Measurements from ENCODE around the gene PTGDS. TPM values are rescaled to one million over a fixed set of nuclear protein-coding genes. Genes with fewer than 3 reads are reported as not detected.
A peak's percentile ranks its signal among the peaks of the same experiment; 100 is the strongest.

PTGDS gene
- total RNA-seq, 1 donor from 2014 or later, result not detected

DNA sequence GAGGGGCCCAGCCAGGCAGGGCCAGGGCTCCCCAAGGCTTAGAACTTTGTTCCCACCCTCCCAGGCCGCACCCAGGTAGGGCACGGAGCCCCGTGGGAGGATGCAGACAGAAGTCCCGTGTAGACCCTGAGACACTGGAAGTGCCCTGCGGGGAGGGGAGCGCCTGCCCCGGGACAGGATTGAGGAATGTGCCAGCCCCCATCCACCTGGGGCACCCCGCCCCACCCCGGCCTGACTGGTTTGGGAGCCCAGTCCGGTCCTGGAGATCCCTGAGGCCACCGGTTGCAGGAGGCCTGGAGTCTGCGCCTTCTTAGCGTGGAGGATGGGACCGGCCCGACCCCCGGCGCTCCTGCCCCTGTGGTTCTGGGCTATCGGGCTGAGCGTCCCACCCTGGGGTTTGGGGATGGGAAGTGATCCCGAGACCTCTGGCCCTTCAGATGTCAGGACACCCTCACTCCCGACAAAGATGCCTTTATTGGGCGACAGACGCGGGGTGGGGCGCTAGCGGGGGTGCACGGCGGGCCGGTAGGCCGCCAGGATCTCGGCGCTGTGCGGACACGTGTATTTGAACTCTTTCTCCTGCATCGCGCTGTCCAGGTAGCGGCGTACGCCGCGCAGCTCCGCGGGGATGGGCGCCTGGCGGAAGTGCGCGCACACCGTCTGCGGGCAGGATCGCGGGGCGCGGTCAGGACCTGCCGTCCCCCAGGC lies 17.0 kb downstream of the PTGDS start:
- H3K9me3 Mint-ChIP-seq (ENCODE audit: unreplicated experiment), result no peaks in the 10 kb centered on the region
- DNase-seq (ENCODE audit: low spot score), result no peak
- TF ChIP-seq, protein P1, sequence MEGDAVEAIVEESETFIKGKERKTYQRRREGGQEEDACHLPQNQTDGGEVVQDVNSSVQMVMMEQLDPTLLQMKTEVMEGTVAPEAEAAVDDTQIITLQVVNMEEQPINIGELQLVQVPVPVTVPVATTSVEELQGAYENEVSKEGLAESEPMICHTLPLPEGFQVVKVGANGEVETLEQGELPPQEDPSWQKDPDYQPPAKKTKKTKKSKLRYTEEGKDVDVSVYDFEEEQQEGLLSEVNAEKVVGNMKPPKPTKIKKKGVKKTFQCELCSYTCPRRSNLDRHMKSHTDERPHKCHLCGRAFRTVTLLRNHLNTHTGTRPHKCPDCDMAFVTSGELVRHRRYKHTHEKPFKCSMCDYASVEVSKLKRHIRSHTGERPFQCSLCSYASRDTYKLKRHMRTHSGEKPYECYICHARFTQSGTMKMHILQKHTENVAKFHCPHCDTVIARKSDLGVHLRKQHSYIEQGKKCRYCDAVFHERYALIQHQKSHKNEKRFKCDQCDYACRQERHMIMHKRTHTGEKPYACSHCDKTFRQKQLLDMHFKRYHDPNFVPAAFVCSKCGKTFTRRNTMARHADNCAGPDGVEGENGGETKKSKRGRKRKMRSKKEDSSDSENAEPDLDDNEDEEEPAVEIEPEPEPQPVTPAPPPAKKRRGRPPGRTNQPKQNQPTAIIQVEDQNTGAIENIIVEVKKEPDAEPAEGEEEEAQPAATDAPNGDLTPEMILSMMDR (IDR thresholded peaks at IDR 0.05; ENCODE audit: unreplicated experiment), result no peak
- no peak overlapping the region for H3K4me3 Mint-ChIP-seq (ENCODE audit: unreplicated experiment)
- H3K36me3 Mint-ChIP-seq (ENCODE audit: low read depth, unreplicated experiment), result peaks cover 13% of the 10 kb centered on the region
- no peak overlapping the region for H3K27ac Mint-ChIP-seq (ENCODE audit: unreplicated experiment)
- peaks cover 17% of the 10 kb centered on the region for H3K27me3 Mint-ChIP-seq (ENCODE audit: unreplicated experiment)
- H3K4me1 Mint-ChIP-seq (ENCODE audit: unreplicated experiment), result peaks cover 6% of the 10 kb centered on the region

DNA sequence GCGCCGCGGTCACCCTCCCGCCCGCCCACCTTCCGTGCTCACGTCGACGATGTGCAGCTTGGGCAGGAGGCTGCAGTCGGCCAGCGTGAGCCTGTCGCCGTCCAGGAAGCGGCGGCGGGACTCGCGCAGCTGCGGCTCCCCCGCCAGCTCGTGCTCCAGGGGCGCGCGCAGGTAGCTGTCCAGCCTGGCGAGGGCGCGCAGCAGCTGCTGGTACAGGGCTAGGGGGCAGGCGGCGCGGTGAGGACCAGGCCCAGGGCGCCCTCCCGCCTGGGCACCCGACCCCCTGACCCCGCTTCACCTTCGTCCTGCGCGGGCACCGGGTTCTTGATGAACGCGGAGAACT lies 17.6 kb downstream of the PTGDS start:
- Mint-ChIP-seq H3K4me3 (ENCODE audit: unreplicated experiment) (no peak overlapping the region), H3K27ac (ENCODE audit: unreplicated experiment) (no peak overlapping the region), H3K4me1 (ENCODE audit: unreplicated experiment) (peaks cover 6% of the 10 kb centered on the region), H3K9me3 (ENCODE audit: unreplicated experiment) (no peaks in the 10 kb centered on the region), H3K27me3 (ENCODE audit: unreplicated experiment) (peaks cover 17% of the 10 kb centered on the region), H3K36me3 (ENCODE audit: low read depth, unreplicated experiment) (peaks cover 13% of the 10 kb centered on the region)
- TF ChIP-seq, protein P1 (IDR thresholded peaks at IDR 0.05; ENCODE audit: unreplicated experiment), result no peak
- DNase-seq (ENCODE audit: low spot score), result peak; percentile 43

DNA sequence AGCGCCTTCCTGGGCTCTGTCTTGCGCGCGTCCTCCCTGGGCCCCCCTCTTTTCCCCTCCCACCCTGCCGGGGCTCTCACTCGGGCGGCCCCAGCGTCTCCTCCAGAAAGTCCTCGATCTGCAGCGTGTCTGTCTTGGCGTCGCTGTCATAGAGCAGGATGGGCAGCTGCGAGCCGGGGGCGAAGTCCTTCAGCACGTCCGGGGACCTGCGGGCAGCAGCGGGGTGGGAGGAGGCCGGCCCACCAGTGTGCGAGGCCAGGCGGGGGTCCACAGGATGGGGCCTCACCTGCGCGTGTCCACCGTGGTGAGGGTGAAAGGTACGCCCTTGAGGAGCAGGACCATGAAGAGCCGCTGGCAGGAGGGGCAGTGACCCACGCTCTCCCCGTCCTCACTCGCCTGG lies 18.1 kb downstream of the PTGDS start:
- TF ChIP-seq, protein P1 (IDR thresholded peaks at IDR 0.05; ENCODE audit: unreplicated experiment), result no peak
- peaks cover 10% of the 10 kb centered on the region for H3K36me3 Mint-ChIP-seq (ENCODE audit: low read depth, unreplicated experiment)
- no peak overlapping the region for H3K27ac Mint-ChIP-seq (ENCODE audit: unreplicated experiment)
- H3K9me3 Mint-ChIP-seq (ENCODE audit: unreplicated experiment), result no peaks in the 10 kb centered on the region
- H3K4me1 Mint-ChIP-seq (ENCODE audit: unreplicated experiment), result peaks cover 6% of the 10 kb centered on the region
- no peak for DNase-seq (ENCODE audit: low spot score)
- peaks cover 16% of the 10 kb centered on the region for H3K27me3 Mint-ChIP-seq (ENCODE audit: unreplicated experiment)
- no peak overlapping the region for H3K4me3 Mint-ChIP-seq (ENCODE audit: unreplicated experiment)

DNA sequence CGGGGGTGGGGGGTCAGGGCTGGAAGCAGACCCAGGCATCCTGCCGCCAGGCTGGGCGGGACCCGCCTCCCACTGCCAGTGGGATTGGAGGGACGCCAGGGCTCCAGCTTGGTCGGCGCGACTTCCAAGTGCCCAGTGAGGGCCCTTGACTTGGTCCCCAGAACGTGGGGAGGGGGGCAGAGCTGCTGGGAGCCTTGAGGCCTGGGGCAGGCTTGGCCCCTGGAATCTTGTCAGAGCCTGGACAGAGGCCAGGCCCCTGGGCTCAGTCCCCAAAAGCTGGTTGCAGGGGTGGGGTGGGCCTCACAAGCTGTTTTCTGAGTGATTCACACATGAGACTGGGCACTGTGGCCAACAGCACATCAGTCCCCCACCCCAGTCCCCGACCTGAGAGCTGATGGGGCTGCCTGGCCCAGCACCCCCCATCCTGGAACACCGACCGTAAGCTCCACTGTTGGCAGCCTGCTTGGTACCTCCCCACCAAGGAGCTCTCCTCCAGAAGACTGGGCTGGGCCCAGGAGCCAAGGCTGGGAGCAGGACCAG lies 18.5 kb downstream of the PTGDS start:
- no peak for DNase-seq (ENCODE audit: low spot score)
- H3K4me3 Mint-ChIP-seq (ENCODE audit: unreplicated experiment), result no peak overlapping the region
- H3K9me3 Mint-ChIP-seq (ENCODE audit: unreplicated experiment), result no peaks in the 10 kb centered on the region

More for the DNA sequence above, 18.5 kb downstream of the PTGDS start:
- no peak overlapping the region for H3K27ac Mint-ChIP-seq (ENCODE audit: unreplicated experiment)
- H3K36me3 Mint-ChIP-seq (ENCODE audit: low read depth, unreplicated experiment), result peaks cover 5% of the 10 kb centered on the region
- H3K27me3 Mint-ChIP-seq (ENCODE audit: unreplicated experiment), result peaks cover 14% of the 10 kb centered on the region
- TF ChIP-seq, protein P1 (IDR thresholded peaks at IDR 0.05; ENCODE audit: unreplicated experiment), result no peak
- H3K4me1 Mint-ChIP-seq (ENCODE audit: unreplicated experiment), result peaks cover 6% of the 10 kb centered on the region
